NK-92 treated with Interleukin-12 subunit alpha and Interleukin-12 subunit beta, amount 100 ng/mL, for 24 hours (cell line): Measurements from ENCODE around the gene DCLK3.

Experiments
- DNase-seq: peaks from one replicate; lab custom pipeline; 2025; lab: John Stamatoyannopoulos, UW

The DCLK3 gene

DNA sequence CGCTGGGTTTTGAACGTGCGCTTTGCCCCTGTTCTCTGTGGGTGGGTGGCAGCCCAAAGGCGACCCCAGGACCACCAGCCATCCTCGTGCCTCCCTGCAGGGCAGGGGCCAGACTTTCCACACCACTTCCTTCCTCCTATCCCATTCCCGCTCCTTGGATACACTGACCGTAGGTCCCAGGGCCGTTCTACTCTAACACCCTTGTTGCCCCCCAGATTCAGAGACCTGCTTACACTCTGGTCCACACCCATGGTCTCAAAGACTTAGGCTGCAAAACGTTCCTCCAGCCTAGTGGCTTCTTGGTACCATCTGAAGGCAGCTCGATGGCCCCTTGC, 318 bp upstream of the DCLK3 start:
- DNase-seq: no peak

DNA sequence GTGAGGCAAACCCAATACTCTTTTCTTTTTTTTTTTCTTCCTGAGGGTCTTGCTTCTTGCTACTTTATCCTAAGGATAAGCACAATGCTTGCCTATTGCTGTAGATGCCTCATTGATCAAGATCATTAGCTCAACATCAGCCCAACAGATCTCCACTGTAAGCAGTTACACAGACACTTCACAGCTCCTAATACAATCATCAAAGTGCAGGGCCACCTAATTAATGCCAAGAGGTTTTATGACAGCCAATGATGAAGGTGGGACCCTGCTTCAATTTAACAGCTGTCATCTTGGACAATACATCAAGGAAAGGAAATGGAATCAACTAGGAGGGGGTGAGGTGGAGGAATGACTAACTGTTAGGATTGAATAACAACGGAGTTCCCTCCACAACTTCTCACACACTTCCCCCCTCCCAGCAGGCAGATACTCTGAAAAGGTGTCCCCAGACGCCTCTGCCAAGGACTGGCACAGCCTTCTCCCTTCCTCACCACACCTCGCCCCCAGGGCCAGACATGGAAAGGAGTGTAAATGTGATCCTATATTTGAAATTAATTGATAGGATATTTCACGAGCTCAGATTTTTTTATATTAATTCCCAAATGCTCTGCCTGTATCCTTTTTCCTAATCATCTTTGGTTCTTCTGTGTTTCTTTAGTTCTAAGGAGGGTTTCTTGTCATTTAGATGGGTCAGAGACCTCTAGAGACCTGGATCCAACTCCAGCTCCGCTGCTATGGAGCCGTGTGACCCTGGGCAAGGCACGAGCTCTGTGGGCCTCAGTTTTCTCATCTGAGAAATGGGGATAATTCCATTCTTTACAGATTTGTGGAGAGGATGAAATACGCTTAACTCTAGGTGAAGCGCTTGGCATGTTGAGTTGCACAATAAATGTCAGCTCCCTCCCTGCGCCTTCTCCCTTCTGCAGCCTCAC, 1.2 kb downstream of the DCLK3 start:
- DNase-seq: no peak

DNA sequence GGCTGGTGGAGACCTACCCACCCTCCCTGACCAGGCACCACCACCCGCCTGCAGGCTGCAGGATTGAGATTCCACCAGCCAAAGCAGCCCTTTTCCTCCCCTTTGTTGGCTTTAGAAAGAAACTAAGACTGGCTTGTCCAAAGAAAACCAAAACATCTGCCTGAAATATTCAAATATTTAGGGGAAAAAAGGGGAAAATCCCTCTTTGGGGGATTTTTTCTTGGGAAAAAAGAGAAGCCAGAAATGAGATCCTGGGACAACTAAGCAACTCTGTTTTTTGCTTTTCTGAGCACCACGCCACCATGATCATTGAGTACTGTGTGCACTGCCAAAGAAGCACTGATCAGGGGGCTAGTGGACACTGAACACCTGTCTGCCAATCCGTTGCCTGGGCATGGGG, 2.6 kb downstream of the DCLK3 start:
- DNase-seq: no peak

DNA sequence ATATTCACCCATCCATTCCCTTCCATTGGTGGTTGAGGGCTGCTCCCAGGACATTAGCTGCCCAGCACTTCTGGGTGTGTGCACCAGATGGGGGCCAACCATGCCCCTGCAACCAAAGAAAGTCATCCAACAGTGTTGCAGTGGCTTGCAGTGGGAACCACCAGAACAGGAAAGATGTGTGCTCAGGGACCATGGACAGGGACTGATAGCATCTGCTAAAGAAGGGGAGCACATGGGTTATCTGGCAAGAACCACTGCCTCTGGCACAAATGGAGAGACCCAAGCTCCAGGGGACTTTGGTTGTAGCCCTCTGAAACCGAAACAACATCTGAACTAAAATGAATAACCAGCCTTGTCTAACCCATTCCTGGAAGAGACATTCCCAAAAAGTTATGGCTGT, 8.1 kb downstream of the DCLK3 start:
- no peak for DNase-seq

DNA sequence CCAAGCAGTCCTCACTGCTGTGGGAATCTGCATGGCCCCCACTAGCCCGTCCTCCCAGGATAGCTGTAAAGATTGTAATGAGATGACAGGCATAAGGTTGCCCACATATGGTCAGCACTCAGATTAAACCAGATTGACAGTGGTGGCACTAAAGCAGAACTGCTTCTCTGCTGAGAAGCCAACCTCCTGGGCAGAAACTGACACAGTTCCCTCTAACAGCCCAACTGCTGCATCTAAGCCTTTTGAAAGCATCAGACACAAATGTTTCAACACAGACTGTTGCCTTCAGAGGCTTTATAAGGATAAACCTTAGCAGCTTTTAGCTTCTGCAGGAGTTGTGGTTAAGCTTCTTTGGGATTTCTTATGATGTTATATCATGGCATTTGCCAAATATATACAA, 13.0 kb downstream of the DCLK3 start:
- DNase-seq: no peak

DNA sequence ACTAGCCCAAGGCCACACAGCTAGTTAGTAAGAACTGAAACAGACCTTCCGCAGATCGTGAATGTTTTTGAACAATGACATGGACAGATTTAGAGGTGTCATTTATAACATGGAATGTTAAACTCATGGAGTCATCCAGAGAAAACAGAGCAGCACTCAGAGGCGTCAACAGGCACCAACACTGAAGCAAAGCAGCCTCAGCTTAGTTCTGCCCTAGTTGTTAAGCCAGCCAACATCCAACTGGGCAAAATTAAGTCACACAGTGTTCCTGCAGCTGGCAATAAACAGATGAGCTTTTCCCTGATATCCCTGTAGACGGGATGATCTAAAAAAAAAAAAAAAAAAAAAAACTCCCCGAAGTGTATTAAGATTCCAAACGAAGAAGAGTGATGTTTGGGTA, 13.6 kb downstream of the DCLK3 start:
- no peak for DNase-seq

DNA sequence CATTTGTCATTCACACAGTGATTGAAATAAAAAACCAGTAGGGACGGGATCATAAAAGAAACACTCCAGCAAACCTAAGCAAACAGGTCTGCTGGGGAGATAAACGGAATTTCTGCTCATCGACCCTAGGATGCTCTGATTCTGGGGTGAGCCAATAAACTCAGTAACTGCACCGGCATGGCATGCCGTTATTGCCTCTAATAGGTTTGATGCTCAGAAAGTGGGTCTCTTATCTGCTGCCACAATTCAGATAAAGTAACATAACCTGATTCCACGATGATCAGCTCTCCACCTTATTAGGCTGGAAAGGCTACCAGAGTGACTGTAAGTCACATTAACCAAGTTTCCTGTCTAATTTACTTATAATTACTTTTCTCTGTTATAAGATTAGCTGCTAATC, 19.6 kb downstream of the DCLK3 start:
- DNase-seq: no peak

DNA sequence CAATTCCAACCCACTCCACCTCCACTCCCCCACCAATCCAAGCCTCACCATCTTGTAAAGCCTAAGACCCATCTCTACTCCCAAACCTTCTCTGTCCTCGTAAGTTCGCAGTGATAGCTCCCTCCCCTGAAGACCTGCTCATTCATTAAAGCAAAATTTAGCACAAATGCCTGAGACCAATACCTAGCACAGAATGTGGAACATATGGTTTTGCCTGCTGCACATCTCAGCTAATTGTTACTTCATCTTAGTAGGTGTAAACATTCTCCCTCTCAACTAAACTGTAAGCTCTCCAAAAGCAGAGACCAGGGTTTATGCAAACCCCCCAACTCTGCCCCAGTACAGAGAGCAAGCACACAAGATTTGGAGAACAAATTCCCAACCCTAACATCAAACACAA, 20.5 kb downstream of the DCLK3 start:
- DNase-seq: no peak

DNA sequence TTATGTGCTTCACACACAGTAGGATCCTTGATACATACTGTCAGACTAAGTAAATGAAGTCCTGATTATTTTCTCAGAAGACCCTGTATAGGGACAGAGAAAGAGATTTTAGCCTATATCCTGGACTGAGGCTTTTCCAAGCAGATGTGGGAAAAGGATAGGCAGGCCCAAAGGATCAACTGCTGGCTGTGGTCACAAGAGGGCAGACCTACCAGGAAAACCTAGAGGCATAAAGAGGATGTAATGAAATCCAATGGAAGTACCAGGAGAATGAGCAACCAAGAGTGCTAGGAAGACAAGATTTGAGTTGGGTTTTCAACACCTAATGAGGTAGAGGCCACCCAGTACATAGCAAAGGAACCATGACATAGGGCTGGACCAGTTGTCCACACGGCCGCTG, 23.1 kb downstream of the DCLK3 start:
- no peak for DNase-seq

DNA sequence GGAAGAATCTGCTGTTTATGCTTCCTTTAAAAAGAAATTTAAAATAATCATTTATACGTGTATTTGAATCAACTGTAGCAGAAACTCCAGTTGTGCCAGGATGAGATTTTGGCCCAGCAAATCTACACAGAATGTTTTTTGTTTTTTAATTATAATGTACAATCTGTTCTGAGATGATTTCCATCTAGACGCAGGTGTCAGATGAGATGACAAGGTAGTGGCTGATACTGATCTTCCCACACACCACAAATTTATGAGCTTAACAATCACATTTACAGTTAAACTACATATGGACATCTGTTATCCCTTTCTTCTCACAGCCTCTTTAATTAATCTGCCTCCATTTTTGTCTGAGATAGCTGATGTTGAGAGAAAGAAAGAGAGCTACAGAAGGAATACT, 23.6 kb downstream of the DCLK3 start:
- DNase-seq: no peak

DNA sequence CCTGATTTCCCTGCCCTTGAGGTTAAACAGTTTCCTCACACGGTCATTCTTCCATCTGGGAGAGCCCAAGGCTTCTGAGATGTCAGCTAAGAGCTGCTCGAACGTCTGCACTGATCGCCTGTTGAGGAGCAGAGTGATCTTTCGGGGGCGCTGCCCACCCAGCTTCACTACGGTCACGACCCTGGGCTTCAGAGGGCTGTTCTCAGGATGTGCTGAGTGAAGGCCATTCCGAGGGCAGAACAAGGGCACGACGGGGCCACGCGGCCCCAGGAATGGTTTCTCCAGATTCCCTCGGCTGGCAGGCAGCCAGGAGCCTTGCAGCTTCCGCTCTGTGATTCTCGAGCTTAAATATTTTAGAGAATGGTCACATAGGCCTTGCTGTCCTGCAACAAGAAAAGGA, 25.7 kb downstream of the DCLK3 start:
- DNase-seq: no peak

DNA sequence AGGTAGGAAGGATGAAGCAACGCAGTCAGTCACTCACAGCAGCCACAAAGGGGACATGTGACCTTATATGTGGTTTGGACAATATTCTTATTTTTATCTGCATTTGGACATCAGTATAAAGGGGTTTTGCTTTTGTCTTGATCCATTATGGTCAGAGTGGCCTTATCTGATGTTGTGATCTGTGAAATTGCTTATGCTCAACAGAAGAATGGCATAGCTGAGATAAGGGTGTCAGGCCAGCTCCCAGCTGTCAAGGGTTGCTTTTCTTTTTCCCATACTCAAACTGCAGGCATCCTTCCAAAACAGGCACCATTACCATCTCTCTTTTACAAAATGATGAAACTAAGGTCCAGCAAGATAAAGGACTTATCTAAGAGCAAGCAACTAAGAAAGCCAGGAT, 28.1 kb downstream of the DCLK3 start:
- DNase-seq: no peak

DNA sequence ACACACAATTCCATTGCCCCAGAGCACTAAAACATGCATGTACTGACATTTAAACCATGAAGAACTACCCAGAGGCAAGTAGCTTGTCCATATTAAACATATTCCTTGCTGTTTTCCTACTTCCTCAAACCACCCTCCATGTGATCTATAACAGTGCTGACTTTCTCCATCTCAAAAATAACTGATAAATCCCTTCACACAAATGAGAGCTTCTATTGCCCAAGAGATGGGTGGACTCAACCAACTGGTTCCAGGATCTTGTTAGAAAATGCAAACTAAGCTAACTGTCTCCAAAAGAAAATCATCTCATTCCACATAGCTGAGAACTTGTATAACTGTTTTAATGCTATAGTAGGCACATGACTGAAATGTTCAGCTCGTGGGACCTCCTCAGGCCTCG, 29.6 kb downstream of the DCLK3 start:
- no peak for DNase-seq

DNA sequence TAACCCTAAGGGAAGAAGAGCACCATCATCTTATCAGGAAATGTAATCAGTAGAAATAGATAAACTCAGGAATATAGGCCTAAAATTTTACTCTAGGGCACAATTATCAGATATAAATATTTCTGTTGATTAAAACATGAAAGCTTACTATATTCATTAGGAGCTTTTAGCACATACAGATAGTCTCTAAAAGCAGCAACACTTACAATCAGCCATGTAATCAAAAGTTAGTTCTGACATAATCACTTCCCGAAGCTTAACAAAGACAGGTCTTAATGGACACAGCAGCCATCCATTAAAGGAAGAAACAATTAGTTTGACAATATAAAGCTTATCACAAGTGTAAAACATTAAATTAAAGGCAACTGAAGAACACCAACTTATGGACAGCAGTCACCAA, 30.6 kb downstream of the DCLK3 start:
- no peak for DNase-seq

DNA sequence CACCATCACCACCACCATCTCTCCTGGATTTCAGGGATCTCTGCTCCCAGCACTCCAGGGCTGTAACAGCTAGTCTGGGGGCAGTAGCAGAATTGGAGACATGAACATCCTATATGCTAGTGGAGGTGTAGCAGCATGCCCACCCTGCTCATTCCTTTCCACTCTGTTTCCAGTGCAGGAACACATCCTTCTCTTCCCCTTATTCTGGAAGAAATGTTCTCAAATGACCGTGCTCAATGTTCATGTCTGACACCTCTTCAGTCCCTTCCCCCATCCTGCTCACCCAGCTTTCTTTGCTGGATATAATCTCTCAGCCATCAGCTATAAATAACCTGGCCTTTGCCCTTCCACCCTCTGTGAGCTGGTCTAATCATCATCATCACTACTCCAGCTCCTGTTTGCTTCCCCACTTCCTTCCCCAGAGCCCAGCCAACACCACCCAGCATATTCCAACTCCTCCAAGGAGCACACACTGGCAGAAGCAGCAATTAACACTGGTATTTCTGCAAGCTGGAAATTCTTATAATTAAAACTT, 31.1 kb downstream of the DCLK3 start:
- no peak for DNase-seq

DNA sequence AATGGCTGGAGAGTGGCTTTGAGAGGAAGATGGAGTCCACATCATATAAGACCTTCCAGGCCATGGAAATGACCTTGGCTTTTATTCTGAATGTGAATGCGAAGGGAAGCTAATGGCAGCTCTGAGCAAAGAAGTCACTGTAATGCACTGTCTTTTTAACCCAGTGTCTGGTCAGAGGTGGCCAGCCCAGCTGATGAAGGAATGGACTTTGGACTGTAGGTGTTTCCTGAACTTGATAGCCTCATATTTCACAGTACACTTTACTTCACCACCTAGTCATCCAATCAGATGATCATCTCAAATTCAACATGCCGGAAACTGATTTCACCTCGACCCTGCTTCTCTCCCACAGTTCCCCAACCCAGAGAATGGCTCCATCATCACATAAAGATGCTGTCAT, 33.4 kb downstream of the DCLK3 start:
- no peak for DNase-seq

DNA sequence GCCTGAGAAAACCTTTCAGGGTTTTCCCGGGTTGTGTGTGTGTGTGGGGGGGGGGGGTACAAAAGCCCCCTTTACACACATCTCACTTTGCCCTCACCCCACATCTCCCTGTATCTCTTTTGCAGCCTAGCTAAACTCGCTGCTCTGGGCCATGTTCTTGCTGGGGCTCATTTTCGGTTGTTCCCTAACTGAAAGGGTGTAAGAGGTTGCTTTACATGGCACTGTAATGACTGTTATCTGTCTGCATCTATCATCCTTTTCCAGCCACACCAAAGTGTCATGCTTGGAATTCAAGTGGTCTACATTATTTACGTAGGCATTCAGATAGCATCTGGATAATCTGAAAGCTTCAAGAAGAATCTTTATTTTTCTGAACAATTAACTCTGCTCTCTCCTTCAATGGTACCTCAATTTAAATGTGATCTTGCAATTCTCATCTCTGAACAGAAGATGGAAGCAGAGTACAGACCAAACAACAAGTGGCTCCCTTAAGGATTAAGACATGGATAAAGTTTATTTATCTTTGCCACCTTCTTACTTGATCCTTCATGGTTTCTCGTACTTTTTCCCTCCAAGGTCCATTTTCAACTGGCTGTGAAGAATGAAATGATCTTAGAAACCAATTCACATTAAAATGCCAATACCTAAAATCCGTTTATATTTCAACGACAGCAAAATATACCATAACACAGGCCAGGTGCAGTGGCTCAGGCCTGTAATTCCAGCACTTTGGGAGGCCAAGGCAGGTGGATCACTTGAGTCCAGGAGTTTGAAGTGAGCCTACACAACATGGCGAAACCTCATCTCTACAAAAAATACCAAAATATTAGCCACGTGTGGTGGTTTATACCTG, 34.9 kb downstream of the DCLK3 start:
- no peak for DNase-seq

DNA sequence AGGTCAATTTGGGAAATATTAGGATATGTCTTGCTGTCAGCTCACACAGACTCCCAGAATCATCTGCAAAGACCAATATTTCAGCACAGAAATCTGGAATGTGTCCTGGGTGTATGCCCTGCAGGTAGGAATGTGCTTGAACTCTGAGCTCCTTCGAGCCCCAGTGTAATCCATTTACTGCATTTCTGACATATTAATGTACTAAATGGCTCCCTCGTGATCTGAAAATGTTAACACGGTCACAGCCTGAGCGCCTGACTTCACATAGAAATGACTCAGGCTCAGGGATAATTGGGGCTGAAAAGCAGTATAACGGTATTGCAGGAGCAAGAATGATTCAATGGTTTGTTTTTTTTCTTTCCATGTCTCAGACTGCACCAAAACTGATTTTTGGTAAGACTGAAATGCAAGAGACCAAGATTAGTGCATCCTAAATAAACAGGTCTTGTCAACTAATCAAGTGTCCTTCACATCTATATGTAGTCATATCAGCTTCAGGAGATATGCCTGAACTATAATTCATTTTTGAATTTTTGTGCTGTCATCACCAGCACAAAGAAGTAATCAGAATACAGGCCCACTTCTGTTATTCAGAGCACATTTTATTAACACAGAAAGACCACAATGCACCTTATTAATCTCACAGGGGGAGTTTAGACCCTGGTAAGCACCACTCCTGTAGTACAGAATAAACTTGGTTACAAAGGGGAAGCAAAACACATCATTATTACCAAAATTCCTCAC, 49.8 kb downstream of the DCLK3 start:
- DNase-seq: no peak

DNA sequence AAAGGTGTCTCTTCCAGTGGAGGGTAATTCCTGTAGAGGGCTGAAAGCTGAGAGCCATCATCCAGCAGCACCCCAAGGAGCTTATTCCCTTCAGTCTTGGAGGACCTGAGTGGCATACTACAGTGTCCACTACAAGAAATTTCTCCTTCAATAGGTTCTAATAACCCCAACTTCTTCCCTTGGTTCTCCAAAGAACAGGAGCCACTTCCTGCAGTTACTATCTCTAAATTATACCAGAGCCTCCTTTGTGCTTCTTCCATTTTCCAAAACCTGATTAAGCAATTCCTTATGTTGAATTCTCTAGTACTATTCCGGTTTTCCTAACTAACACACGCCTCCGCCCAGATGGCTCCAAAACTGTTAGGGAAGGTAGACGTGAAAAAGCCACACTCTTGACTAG, 50.4 kb downstream of the DCLK3 start:
- DNase-seq: no peak

DNA sequence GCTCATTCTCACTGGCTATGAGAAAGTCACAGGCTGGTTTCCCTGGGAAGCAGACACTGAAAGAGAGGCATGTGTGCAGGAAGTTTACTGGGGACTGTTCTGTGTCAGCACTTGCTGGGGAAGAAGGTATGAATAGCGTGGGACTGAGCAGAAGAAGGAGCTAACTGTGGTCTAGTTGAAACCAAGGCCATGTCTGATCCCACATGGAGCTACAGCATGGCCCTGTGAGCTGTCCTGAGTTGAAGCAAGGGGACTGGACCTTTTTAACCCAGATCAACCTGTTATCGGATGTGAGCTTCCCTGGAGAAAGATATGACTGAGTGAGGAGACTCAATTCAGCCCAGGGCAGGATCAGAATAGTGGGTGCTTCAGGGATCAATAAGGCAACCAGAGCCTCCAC, 53.7 kb downstream of the DCLK3 start:
- DNase-seq: no peak

DNA sequence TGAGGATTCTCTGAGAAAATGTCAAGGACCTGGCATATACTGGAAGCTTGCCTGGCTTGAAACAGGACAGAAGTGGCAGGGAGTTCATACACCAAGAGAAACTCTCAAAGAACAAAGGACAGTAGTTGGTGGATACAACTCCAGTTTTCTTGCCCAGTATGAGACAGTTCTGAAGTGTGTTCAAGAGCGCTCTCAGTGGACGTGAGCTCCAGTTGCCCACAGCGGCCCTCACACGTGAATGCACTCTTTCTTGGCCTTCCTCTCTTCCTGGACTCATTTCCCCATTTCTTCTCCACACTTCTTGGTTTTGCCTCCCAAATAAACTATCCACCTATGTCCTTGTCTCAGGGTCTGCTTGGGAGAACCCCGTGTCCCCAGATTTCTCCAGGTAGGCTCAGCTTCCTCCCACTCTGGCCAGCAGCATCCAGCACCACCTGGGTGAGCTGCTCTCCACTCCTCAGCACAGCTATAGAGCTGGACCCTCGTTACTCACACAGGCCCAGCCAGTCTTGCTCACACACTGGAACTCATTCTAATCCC, 54.5 kb downstream of the DCLK3 start:
- DNase-seq: no peak

DNA sequence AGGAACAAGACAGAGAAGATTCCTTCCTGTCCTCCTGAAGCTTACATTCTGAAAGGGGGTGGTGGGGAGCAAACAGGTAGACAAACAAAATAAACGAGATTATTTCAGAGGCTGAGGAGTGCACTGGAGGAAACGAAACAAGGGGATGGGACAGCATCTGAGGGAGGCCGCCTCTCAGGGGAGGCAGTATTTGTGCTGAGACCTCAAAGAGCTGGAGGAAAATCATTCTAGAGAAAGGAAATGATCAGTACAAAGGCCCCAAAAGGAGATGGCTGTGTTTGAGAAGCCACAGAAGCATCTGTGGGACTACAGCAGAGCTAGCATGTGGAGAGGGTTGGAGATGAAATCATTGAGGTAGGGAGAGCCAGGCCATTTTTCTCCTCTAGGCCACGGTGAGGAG, 55.1 kb downstream of the DCLK3 start:
- no peak for DNase-seq
